ENCODE results near the gene SAFB2. TPM values are rescaled to one million over a fixed set of nuclear protein-coding genes. Genes with fewer than 3 reads are reported as not detected.

Gene SAFB2
- total RNA-seq, 1 donor from 2014 or later, result 91.9 TPM

DNA sequence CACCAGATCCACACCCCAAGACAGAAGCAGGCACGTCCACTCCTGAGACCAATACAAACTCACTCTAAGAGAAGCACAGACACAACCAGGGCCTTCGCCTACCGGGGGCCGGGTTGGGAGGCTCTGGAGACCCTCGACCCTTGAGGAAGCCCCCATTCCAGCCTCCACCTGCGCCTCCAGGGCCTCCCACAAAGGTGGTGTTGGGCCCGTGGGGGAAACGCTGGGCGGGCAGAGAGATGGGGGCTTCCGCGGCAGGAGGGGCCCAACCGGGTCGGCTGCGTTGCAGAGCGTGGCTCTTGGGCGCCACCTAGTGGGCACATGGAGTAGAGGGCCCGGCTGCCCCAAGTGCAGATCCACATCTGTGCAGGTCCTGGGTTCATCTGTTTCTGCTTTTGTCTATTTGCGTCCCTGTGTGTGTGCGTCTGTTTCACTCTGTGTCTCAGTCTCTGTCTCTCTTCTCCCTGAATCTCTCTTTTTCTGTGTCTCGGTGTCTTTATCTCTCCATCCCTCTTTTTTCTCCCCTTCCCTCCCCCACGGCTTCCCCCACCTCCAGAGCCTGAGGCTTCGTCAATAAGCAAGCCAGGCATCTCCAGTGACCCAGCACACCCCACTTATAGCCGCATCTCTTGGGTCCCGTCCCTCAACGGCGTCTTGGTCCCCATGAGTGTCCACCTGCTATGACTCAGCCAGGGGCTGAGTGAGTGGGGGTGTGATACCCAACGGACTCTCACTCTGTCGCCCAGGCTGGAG is 44.3 kb downstream of the SAFB2 start:
- peak; percentile 91 for DNase-seq (ENCODE audit: extremely low spot score, unreplicated experiment)
- H3K27me3 Mint-ChIP-seq (ENCODE audit: unreplicated experiment), result no peaks in the 10 kb centered on the region
- no peak overlapping the region for H3K27ac Mint-ChIP-seq (ENCODE audit: unreplicated experiment)
- TF ChIP-seq, protein P1, sequence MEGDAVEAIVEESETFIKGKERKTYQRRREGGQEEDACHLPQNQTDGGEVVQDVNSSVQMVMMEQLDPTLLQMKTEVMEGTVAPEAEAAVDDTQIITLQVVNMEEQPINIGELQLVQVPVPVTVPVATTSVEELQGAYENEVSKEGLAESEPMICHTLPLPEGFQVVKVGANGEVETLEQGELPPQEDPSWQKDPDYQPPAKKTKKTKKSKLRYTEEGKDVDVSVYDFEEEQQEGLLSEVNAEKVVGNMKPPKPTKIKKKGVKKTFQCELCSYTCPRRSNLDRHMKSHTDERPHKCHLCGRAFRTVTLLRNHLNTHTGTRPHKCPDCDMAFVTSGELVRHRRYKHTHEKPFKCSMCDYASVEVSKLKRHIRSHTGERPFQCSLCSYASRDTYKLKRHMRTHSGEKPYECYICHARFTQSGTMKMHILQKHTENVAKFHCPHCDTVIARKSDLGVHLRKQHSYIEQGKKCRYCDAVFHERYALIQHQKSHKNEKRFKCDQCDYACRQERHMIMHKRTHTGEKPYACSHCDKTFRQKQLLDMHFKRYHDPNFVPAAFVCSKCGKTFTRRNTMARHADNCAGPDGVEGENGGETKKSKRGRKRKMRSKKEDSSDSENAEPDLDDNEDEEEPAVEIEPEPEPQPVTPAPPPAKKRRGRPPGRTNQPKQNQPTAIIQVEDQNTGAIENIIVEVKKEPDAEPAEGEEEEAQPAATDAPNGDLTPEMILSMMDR (IDR thresholded peaks at IDR 0.05), result peak; percentile 100
- peaks cover 40% of the 10 kb centered on the region for H3K4me1 Mint-ChIP-seq (ENCODE audit: unreplicated experiment)
- peaks cover 2% of the 10 kb centered on the region for H3K36me3 Mint-ChIP-seq (ENCODE audit: unreplicated experiment)
- no peak overlapping the region for H3K4me3 Mint-ChIP-seq (ENCODE audit: unreplicated experiment)
- H3K9me3 Mint-ChIP-seq (ENCODE audit: unreplicated experiment), result no peaks in the 10 kb centered on the region

DNA sequence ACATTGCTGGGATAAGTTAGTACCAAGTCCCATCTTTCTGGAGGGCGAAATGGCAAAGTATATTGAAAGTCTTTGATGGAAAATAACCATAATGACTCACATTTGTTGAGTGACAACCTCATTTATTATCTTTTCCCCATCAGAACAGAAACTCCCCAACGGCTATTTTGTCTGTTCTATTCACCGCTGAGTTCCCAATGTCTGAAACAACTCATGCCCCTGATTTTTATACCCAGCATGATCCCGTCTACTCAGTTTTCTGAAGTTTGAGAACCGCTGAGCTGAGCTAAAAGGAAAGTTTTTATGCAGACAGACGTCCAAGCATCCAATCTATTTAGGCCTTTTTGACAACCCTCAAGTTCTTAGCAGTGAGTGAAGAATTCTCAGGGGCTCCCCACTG is 47.0 kb downstream of the SAFB2 start:
- Mint-ChIP-seq H3K4me1 (ENCODE audit: unreplicated experiment) (peaks cover 45% of the 10 kb centered on the region), H3K27me3 (ENCODE audit: unreplicated experiment) (no peaks in the 10 kb centered on the region), H3K9me3 (ENCODE audit: unreplicated experiment) (no peaks in the 10 kb centered on the region), H3K27ac (ENCODE audit: unreplicated experiment) (peak overlapping the region; percentile 62), H3K36me3 (ENCODE audit: unreplicated experiment) (no peaks in the 10 kb centered on the region), H3K4me3 (ENCODE audit: unreplicated experiment) (no peak overlapping the region)
- TF ChIP-seq, protein P1 (IDR thresholded peaks at IDR 0.05), result no peak
- no peak for DNase-seq (ENCODE audit: extremely low spot score, unreplicated experiment)

DNA sequence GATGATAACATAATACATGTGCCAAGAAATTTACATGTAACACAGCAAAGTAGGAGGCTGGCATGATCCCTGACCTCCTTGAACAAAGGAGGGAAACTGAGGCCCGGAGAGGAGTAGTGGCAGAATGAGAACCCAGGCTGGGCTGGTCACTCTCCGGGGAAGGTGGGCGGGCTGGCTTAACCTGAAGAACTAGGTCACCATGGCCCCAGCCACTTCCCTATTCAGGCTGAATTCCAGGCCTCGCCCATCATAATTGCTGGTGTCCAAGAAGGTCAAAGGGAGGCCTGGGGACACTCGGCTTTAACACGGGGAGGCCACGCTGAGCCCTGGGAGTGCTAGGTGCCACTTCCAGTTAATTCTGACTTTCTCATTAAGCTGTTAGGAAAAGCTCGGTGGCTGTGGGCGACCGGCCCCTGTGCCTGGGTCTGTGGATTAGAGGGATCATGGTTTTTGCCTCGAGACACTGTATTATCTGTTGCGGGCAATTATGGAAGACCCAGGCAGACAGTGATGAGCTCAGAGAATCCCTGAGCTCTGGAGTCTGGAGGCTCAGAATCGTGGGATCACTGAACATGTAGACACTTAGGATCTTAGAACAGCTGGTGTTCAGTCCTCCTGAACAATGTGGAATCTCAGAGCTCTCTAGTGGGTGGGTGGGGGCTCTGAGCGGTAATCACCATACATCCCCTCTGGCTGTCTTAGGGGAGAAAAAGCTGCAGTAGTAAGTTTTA is 49.9 kb downstream of the SAFB2 start:
- H3K36me3 Mint-ChIP-seq (ENCODE audit: unreplicated experiment), result no peaks in the 10 kb centered on the region

DNA sequence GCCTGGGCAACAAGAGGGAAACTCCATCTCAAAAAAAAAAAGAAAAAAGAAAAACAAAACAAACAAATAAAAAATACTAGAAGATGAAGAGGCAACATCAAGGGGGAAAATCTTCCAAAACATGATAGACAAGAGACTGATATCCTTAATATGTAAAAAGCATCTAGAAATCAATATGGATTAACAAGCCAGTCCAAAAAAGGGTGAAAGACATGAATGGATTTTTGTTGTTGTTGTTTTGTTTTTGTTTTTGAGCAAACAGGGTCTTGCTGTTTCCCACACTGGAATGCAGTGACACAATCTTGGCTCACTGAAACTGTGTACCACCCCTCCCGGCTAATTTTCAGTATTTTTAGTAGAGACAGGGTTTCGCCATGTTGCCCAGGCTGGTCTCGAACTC is 50.8 kb downstream of the SAFB2 start:
- Mint-ChIP-seq H3K4me1 (ENCODE audit: unreplicated experiment) (peaks cover 23% of the 10 kb centered on the region), H3K27ac (ENCODE audit: unreplicated experiment) (no peak overlapping the region), H3K27me3 (ENCODE audit: unreplicated experiment) (no peaks in the 10 kb centered on the region), H3K9me3 (ENCODE audit: unreplicated experiment) (no peaks in the 10 kb centered on the region), H3K36me3 (ENCODE audit: unreplicated experiment) (no peaks in the 10 kb centered on the region), H3K4me3 (ENCODE audit: unreplicated experiment) (no peak overlapping the region)
- no peak for DNase-seq (ENCODE audit: extremely low spot score, unreplicated experiment)
- TF ChIP-seq, protein P1 (IDR thresholded peaks at IDR 0.05), result no peak

More for the DNA sequence above, 49.9 kb downstream of the SAFB2 start:
- H3K9me3 Mint-ChIP-seq (ENCODE audit: unreplicated experiment), result no peaks in the 10 kb centered on the region
- peaks cover 27% of the 10 kb centered on the region for H3K4me1 Mint-ChIP-seq (ENCODE audit: unreplicated experiment)
- no peak for DNase-seq (ENCODE audit: extremely low spot score, unreplicated experiment)
- H3K27me3 Mint-ChIP-seq (ENCODE audit: unreplicated experiment), result no peaks in the 10 kb centered on the region
- H3K27ac Mint-ChIP-seq (ENCODE audit: unreplicated experiment), result peak overlapping the region; percentile 64
- H3K4me3 Mint-ChIP-seq (ENCODE audit: unreplicated experiment), result no peak overlapping the region
- TF ChIP-seq, protein P1 (IDR thresholded peaks at IDR 0.05), result no peak

DNA sequence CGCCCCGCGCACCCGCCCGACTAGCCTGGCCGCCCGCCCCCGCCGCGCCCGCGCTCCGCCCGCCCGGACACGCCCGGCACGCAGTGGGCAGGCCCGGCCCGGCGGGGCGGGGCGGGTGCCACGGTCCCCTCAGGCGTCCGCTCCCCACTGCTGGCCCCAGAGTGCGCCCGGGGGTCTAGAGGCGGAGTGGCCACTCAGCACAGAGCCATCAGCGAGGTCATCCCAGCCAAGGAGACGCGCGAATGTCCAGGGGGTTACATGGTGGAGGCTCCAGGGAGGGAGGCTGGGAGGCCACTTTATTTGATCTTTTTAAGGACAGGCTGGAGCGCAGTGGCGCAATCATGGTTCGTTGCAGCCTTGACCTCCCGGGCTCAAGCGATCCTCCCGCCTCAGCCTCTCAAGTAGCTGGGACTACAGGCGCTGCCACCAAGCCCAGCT is 54.6 kb downstream of the SAFB2 start:
- Mint-ChIP-seq H3K27me3 (ENCODE audit: unreplicated experiment) (no peaks in the 10 kb centered on the region), H3K4me3 (ENCODE audit: unreplicated experiment) (peak overlapping the region; percentile 60), H3K4me1 (ENCODE audit: unreplicated experiment) (peaks cover 23% of the 10 kb centered on the region), H3K27ac (ENCODE audit: unreplicated experiment) (no peak overlapping the region), H3K36me3 (ENCODE audit: unreplicated experiment) (no peaks in the 10 kb centered on the region), H3K9me3 (ENCODE audit: unreplicated experiment) (no peaks in the 10 kb centered on the region)
- DNase-seq (ENCODE audit: extremely low spot score, unreplicated experiment), result no peak
- TF ChIP-seq, protein P1 (IDR thresholded peaks at IDR 0.05), result no peak
